SU-DHL-6 (cell line): ENCODE measurements around the gene DRAP1.

ENCODE experiments used
- EZH2phosphoT487 ChIP-seq: fragments of 200-600 bp; sonication (generic), shearing (Covaris generic); conservative IDR thresholded peaks from 2 replicates; pipeline ENCODE4 v1.6.1; 2018; ENCODE audit warnings: mild to moderate bottlenecking, antibody characterized with exemption, low read length, moderate library complexity, mixed read lengths
- TF ChIP-seq, protein P1 (sequence below): fragments of 200-600 bp; sonication (generic); IDR thresholded peaks from one replicate; pipeline ENCODE4 v1.5.1; 2017; ENCODE audit warnings: antibody characterized with exemption, mild to moderate bottlenecking, low read length, moderate library complexity; ENCODE audit not compliant: insufficient read depth, poor library complexity, severe bottlenecking

DNA sequence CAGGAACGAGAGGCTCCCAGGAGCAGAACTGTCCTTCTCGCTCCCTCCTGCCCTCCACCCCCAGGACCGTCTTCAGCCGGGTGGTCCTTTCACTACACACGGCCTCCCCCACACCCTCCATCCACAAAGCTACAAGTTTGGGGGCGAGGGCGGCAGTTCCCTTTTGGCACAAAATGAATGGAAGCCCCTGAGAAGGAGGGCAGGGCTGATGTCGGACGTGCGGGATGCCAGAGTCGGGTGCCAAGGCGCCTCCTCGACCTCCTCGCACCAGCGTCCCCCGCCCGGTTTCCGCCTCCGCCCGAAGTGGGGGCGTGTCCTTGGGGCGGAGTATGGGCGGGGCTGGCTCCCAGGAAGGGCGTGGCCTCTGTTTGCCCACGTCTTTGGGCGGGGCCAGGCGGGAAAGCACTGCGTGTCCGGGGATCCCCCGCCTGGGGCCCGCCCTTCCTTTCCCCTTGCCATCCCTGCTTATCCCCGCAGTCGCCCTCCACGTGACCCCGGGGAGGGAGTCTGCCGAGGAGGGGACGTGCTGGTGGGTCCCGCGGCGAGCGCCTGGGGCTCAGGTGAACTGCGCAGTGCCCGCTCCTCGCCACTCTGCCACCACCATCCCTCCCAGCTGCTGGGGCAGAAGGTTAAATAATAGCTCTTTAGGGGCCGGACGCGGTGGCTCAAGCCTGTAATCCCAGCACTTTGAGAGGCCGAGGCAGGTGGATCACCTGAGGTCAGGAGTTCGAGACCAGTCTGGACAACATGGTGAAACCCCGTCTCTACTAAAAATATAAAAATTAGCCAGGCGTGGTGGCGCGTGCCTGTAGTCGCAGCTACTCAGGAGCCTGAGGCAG, 45.7 kb upstream of the DRAP1 start:
- TF ChIP-seq, protein P1, sequence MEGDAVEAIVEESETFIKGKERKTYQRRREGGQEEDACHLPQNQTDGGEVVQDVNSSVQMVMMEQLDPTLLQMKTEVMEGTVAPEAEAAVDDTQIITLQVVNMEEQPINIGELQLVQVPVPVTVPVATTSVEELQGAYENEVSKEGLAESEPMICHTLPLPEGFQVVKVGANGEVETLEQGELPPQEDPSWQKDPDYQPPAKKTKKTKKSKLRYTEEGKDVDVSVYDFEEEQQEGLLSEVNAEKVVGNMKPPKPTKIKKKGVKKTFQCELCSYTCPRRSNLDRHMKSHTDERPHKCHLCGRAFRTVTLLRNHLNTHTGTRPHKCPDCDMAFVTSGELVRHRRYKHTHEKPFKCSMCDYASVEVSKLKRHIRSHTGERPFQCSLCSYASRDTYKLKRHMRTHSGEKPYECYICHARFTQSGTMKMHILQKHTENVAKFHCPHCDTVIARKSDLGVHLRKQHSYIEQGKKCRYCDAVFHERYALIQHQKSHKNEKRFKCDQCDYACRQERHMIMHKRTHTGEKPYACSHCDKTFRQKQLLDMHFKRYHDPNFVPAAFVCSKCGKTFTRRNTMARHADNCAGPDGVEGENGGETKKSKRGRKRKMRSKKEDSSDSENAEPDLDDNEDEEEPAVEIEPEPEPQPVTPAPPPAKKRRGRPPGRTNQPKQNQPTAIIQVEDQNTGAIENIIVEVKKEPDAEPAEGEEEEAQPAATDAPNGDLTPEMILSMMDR, result no peak
- TF ChIP-seq EZH2phosphoT487, result no peak
